ENCODE data around the gene TET1.
A peak's percentile ranks its signal among the peaks of the same experiment; 100 is the strongest.
"Not testable (repeated sequence)": the region's sequence is repeated elsewhere in the genome, so short reads cannot be mapped to it uniquely, and the experiment has no call there.

The TET1 gene

DNA sequence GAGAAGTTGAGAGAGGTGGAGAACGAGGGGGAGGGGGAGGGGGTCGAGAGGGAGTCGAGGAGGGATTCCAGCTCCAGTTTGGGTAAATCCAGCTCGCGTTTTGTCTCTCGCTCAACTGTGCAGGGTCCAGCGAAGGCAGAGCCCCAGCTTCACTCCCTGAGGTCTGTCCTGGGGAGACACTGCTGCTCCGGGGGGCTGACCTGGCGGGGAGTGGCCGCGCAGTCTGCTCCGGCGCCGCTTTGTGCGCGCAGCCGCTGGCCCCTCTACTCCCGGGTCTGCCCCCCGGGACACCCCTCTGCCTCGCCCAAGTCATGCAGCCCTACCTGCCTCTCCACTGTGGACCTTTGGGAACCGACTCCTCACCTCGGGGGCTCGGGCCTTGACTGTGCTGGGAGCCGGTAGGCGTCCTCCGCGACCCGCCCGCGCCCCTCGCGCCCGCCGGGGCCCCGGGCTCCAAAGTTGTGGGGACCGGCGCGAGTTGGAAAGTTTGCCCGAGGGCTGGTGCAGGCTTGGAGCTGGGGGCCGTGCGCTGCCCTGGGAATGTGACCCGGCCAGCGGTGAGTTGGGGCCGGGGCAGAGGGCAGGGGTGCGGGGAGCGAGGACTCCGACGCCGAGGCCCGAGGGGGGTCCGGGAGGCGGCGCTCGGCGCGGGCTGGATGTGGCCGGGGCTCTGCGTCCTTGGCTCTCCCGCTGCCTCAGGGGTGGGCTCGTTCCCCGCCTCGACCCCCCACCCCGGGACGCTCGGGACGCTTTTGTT, at the start of gene TET1:
TSS of gene TET1 (plus strand) at position 152 of the 757 bp plus-strand sequence. CDS start 12,002 bp downstream, outside the sequence.
- DNase-seq: no peak

DNA sequence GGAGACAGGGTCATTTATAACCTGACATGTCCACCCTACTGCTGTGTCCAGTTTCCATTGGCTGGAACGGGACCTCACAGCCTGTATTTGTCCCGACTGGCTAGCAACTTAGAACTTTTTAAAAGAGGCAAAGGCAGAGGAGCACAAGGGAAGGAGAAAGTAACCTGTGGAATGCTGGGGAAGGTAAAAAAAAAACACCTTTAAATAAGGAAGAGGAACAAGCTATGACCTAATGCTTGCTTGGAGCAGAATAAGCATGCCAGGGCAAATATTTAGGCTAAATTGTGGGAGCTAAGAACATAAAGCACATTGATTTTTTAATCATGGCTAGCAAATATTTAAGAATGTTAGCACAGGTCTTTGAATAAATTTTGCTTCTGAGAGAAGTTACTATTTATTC, 43.9 kb upstream of the TET1 start:
- DNase-seq: not testable (repeated sequence)

DNA sequence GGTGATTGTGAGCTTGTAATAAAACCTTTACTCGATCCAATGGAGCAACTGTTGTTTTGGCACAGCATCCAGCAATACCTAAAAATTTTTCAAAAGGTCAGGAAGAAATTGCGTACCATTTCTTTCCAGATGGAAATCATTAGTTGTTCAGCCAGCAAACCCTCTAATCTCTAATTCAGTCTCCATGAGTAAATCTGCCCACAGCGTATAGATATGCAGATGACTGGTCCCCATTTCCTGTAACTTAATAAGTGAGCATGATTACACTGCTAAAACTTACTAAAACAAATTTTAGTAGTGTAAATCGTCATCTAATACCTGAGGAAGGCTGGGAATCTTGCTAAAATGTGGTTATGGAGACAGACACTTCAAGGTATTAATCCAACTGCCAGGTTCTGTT, 43.4 kb upstream of the TET1 start:
- DNase-seq: no peak

DNA sequence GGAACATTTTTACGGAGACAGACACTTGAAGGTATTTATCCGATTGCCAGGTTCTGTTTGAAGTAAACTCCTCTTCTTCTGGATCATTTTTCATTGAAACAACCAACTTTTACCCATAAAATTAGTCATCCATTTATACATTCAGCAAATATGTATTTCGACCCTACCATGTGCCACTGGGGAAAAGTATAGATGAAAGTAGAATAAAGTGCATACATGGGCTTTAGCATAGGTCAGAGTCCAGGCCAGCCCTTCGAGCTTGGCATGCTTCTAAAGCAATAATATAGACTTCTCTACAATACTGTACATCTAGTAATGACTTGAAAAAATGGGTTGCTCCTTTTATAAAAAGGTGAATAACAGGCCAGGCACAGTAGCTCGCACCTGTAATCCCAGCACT, 42.9 kb upstream of the TET1 start:
- no peak for DNase-seq

DNA sequence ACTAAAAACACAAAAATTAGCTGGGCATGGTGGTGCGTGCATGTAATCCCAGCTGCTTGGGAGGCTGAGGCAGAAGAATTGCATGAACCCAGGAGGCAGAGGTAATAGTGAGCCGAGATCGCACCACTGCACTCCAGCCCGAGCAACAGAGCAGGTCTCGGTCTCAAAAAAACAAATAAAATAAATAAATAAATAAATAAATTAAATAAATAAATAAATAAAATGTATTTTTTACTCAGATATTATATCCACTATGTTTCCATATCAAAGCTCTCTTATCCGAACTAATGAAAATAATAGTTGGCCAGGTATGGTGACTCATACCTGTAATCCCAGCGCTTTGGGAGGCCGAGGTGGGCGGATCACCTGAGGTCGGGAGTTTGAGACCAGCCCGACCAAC, 41.5 kb upstream of the TET1 start:
- DNase-seq: not testable (repeated sequence)

DNA sequence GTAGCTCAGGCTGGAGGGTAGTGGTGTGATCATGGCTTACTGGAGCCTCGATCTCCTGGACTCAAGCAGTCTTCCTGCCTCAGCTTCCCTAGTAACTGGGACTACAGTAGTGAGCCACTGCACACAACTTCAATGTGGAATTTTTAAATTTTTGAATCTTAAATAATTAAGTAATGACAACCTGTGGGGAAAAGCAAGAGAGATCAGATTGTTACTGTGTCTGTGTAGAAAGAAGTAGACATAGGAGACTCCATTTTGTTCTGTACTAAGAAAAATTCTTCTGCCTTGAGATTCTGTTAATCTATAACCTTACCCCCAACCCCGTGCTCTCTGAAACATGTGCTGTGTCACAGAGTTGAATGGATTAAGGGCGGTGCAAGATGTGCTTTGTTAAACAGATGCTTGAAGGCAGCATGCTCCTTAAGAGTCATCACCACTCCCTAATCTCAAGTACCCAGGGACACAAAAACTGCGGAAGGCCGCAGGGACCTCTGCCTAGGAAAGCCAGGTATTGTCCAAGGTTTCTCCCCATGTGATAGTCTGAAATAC, 34.6 kb upstream of the TET1 start:
- DNase-seq: not testable (repeated sequence)

DNA sequence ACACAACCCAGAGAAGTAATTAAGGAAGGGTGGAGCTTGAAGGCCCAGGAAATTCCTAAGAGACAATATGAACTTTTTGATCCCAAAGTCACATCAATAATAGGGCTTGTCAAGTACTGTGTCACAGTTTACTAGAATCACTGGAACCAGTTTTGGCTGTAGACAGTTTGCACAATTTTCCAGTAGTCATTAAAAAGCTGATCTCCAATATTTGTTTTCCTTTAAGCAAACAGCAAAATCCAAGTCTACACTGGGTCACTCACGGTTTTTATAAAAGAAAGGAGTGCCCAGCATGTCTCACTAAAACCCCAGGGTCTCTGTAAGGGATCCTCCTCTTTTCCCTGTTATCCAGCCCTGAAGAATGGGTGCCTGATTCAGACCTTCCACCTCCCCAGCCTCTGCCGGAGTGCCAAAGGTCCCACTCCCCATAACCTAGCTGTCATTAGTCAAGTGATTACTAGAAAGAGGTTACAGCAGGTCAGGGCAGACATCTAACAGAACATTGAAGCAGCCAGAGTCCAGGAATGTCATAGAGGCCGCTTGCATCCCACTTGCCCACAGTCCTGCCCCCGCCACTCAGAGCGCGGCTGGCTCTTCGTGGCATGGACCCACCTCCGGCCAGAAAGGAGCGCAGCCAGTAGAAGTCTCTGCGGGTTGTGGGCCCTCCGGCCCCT, 33.4 kb upstream of the TET1 start:
- no peak for DNase-seq

DNA sequence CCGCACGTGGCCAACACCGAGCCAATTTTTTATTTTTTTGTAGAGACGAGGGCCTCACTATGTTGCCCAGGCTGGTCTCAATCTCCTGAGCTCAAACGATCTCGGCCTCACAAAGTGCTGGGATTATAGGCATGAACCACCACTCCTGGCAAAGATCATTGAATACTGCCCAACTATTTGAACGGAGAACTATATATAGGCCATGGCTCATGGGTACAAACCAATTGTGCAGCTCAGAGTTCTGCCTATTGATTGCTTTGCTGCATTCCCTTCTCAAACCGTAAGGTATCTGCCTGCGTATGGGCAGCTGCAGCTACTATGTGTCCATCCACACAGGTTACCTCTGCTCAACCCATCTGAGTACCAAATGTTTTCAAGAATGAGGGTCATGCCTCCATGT, 23.2 kb upstream of the TET1 start:
- DNase-seq: no peak

DNA sequence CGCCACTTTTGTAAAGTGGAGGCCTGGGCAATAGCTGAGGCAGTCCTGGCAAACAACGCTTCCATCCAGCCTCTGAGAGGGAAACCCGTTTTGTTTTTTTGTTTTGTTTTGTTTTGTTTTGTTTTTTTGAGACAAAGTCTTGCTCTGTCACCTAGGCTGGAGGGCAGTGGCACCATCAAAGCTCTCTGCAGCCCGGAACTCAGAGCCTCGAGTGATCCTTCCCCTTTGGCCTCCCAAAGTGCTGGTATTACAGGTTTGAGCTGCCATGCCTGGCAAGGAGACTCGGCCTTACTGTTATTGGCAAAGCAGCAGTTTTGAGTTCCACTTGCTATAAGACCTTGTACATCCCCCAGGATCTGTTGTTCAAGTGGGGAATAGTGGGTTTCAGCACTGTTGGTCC, 22.3 kb upstream of the TET1 start:
- no peak for DNase-seq

DNA sequence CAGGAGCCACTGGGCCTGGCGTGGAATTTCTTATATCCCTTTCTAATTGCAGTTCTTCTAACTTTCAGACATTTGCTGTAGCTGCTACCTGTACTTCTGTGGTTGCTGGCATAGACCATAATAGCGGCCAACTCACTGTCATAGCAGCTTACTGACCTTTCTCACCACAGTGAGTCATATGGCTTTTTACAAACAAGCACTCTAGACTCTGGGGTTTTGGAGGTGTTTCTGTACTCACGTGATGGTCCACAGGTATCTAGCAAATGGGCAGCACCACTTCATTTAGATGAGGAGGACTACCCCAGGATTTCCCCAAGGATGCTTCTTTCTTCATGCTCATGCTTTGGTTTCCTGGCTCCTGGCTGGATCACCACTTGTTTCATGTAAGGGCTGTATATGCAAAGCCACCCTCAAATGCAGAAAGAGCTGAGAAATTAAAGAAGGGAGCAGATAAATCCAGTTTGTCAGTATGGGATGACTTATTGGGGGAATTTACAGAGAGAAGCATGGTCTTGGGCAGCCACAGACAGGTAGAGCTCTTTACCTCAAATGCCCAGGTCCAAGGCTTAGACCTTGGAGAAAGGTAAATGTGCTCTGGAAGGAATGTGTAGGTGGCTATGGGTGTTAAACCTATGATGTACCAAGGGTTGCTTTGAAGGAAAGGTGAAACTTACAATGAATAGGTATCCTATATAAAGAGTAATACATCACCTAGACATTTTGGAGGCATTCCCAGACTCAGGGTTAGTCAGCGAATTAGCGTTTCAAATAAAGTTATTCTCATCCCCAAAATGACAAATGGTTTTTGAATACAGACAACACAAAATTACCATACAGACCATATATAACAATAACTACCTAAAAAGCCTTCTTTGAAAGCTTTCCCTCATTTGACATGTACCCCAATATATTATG, 16.9 kb upstream of the TET1 start:
- DNase-seq: no peak

DNA sequence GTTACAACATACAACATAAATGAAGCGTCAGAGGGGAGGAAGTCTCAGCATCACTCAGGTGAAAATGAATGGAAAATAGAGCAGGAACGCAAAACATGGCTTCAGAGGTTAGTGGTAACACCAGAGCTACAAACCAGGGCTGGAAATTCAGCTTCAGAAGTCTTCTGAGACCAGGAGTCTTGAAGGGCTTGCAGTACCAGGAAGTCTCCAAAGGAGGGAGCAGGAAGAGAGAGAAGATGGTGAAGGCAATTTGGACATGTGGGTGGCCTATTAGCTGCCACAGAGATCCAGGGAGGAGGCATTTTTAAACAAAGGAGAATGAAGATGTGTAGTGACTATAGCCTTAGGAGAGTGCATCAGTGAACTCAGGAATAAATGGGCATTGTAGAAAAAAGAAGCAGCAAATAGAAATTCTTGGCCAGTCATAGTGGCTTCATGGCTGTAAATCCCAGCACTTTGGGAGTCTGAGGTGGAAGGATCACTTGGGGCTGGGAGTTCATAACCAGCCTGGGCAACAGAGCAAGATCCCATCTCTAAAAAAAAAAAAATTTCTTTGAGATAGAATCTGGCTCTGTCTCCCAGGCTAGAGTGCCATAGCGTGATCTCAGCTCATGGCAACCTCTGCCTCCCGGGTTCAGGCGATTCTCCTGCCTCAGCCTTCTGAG, 9.3 kb upstream of the TET1 start:
- DNase-seq: peak; percentile 57

DNA sequence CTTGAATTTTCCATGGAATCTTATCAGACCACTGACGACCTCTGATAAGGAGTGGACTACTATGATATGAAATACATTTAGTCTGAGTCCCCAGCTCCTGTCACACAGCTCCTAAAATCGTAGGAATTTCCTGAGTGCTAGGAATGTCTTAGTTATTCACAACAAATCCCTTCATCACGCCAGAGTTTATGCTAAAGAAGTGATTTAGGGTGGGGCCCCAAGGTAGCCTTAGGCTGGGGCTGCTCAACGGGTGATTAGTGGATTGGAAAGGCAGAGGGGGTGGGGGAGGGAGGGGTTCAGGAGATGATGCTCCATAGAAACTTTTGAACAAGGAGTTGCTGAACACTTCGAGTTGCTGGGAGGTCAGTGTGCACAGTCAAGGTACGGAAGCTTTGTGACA, 7.0 kb upstream of the TET1 start:
- no peak for DNase-seq

DNA sequence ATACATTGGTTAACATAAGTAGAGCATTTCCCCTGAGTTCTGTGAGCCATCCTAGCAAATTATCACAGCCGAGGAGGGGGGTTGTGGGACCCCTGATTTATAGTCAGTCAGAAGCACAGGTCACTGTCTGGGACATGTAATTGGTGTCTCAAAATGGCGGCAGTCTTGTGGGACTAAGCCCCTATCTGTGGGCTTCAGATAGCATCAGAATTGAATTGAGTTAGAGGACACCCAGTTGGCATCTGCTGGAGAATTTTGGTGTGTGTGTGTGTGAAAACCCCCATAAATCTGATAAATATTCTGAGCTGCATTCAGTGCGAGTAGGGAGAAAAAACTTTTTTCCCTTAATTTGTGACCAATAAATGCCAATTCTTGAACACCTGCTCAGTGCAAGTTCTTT, 6.5 kb upstream of the TET1 start:
- DNase-seq: no peak

DNA sequence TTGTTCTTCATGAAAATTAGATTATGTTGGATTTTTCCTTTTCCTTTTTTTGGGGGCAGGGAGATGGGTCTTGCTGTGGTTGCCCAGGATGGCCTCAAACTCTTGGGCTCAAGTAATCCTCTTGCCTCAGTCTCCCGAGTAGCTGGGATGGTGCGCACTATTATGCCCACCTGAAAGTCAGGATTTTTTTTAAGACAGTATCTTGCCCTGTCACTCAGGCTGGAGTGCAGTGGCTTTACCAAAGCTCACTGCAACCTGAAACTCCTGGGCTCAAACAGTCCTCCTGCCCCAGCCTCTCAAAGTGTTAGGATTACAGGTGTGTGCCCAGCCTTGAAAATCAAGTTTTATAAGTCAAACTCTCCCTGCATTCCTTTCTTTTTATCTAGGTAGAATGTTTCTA, 1.7 kb upstream of the TET1 start:
- no peak for DNase-seq

DNA sequence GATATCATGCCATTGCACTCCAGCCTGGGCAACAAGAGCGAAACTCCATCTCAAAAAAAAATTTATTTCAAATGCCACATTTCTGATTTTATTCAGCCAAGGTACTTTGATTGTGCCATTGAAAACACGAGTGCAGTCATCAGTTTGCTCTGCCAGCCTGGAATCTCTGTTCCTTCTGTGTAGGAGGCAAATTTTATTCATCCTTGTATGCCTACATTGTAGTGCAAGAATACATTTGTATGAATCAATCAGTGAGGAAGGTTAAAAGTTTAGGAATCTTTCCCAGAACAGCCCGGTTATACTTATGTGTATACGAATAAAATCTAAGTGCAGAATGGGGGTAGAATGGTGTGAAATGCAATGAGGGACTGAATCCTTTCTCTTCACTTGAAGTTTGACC, 886 bp upstream of the TET1 start:
- DNase-seq: no peak

DNA sequence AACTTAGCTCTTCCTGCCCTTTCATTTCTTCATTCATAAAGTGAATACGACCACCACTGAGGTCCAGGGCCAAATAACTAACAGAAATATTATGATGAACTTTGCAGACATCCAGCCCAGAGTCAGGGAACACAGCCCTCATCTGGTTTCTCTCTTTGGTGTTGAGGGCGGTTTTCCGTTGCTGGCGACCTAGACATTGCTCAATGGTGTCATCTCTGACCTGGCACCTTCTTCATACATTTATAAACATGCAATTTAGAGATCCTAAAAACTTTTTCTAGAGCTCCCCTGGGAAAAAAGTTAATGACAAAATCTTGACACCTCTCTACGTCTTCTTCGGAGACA, 324 bp upstream of the TET1 start:
- DNase-seq: peak; percentile 48

DNA sequence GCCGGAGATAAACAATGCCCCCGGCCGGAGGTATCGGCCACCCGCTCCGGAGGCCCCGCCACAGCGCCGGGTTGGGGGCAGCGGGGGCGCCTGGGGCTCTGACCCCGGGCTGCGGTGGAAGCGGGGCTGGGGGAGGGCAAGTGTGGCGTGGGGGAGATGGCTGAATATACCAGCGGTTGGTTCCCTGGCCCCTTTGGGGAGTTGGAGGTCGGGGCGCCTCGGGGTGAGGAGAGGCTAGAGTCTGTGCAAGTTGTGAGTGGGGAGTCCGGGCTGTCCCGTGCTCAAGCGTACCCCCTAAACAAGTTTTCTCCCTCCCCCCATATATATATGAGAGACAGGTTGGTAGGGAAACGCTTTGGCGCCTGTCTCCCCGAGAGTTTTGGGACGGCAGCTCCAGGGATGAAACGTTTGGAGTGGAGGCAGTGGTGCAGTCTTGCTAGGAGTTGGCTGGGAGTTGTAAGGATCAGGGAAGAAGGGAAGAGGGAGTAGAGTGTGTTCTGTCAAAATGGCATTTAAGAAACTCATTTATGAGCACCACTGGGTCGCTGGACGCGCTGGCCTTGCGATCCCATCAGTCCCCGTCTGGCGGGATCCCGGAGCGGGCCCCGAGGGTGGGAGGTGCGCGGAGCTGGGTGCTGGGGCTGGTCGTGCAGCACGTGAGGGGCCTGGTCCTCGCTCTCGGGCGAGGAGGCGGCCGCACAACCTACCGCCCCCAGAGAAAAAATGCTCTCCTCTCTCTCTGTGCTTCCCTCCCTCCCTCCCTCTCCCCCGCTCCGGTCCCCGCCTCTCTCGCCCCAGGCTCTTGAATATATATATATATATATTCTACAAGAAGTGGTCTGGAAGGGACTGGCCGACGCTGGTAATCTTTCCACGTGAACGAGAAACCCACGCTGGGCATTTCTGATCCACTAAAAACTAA, 1.1 kb downstream of the TET1 start:
- no peak for DNase-seq

DNA sequence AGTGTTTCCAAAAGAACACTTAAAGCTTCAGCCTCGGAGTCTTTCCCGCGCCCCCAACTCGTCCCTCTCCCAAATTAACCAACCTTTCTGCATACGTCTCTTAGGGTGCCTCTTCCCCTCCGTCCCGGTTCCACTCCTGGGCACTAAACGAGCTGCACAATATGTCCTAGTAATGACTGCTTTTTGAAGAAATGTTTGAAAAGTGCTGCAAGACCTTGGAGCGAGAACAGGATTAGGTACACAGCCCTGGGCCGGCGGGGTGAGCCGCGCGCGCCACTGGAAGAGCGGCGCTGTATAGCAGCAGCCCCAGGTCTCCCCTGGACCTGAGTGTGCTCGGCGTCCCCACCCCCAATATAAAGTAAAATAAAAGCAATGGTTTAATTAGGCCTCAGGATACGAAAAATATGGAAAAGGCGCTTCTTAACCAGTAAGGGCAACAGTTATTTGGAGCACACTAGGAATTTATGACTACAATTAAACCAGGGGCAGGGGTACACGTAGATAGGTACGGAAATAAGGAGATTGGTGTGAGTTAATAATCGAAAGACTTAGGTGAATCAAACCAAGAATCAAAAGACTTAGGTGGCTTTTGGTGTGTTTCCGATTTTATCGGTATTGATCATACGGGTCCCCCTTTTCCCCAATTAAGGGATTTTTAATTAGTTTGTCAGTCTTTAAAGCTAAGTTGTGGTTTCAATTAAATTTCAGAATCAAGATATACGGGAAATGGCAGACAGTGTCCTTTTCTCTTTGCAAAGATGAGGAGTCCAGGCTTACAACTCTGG, 1.9 kb downstream of the TET1 start:
- no peak for DNase-seq

DNA sequence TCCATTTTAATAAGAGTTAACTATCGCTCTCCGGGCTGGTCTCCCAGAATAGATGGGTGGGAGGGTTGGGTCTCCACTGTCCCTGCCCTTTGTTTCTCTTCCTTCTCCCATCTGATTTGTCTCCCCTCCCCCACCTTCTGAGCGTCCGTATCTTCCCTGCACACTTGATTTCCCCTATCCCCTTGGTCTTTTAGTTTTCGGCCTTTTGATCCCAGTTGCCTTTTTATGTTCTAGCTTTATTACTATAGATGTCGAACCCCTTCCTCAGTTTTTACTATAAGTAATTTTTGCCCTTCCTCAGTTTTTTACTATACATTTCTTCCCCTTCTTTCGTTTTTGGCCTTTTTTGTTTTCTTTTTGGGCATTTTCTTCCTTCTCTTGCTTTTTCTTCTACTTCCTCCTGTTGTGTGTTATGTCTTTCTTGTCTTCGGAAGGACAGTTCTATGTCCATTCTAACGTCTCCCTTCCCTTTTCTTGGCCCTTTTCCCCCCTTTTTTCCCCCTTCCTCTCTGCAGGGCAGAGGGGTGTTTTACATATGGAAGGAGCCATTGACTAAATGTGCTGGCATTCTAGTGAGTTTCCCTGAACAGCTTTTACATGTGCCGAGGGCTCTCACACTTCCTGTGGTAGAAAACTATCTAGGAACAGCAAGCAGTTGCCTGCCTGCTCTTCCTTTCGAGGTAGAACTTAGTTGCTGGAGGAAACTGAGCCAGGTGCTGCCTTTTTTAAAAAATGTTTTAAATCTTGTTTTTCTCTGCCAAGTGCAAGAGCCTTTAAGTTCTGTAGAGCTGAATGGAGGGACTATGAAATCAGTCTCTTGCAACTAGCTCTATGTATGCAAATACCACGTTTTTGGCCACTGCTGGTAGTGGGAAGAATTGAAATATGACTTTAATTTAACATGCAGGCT, 2.8 kb downstream of the TET1 start:
- no peak for DNase-seq

DNA sequence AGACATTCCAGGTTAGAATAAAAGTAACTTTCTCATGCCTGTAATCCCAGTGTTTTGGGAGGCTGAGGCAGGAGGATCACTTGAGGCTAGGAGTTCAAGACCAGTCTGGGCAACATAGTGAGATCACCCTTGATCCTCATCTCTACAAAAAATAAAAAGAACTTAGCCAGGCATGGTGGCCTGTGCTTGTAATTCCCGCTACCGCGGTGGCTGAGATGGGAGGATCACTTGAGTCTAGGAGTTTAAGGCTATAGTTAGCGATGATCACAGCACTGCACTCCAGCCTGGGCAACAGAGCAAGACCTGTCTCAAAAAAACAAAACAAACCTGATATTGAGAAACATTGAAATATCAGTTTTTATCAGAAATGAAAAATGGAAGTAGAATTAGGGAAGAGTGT, 4.6 kb downstream of the TET1 start:
- DNase-seq: no peak

Data from MV-4-11 (cell line).